Measurements from ENCODE around the gene MEPE. TPM values are rescaled to one million over a fixed set of nuclear protein-coding genes. Genes with fewer than 3 reads are reported as not detected.

The MEPE gene
- total and polyA plus RNA-seq, 2 of the 8 experiments (the other 6 are each of a cell fraction or from before 2014, with no cell fraction given): not detected

DNA sequence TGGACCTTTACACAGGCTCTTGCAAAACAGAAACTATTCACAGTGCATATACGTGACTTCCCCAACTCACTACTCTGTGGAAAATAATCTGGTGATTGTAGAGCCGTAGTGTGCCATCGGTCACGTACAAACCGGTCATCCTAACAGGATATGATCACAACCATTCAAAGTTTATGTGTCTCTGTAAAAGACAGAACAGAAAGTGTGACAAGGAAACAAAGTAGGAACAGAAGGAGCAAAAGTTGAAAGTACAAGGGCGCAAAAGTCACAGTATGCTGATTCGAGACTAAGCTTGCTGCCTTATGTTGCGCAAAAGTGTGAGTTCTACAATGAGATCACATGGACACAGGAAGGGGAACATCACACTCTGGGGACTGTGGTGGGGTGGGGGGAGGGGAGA, 18.6 kb downstream of the MEPE start (continued):
- TF ChIP-seq ATF3 (IDR thresholded peaks at IDR 0.05; ENCODE audit: insufficient read depth, low read depth, low read length) (no peak), RFX5 (IDR thresholded peaks at IDR 0.05; ENCODE audit: borderline replicate concordance, low read depth, low read length) (no peak)
